Astrocyte (in vitro differentiated cells and primary cell): ENCODE measurements around the gene SLC44A1.

Experiments used
- EZH2 ChIP-seq: IDR thresholded peaks from 2 replicates; pipeline ENCODE4 v1.6.1; 2012; ENCODE audit warnings: mild to moderate bottlenecking, low read length, inconsistent platforms; ENCODE audit not compliant: insufficient read depth
- TF ChIP-seq, protein P1 (sequence below): IDR thresholded peaks from 2 replicates; pipeline ENCODE4 v1.5.1; 2011; ENCODE audit warnings: low read depth, mild to moderate bottlenecking, inconsistent platforms, low read length, moderate library complexity; ENCODE audit not compliant: insufficient read depth

DNA sequence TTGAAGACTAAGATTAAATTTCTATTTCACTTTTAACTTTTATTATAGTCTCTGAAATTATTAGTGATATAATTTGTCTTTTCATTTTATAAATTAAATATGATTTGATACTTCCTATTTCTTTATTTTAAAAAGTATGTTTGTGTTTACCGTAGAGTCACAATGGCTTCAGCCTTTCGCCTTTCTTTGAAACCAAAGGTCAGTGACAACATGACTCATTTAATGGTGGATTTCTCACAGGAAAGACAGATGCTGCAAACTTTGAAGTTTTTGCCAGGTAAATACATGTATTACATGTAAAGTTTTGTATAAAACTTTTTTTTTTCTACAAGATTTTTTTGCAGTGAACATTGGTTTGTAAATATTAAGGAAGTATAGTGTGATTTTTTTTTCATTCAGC lies 239.8 kb downstream of the SLC44A1 start:
- no peak for TF ChIP-seq EZH2
- TF ChIP-seq, protein P1, sequence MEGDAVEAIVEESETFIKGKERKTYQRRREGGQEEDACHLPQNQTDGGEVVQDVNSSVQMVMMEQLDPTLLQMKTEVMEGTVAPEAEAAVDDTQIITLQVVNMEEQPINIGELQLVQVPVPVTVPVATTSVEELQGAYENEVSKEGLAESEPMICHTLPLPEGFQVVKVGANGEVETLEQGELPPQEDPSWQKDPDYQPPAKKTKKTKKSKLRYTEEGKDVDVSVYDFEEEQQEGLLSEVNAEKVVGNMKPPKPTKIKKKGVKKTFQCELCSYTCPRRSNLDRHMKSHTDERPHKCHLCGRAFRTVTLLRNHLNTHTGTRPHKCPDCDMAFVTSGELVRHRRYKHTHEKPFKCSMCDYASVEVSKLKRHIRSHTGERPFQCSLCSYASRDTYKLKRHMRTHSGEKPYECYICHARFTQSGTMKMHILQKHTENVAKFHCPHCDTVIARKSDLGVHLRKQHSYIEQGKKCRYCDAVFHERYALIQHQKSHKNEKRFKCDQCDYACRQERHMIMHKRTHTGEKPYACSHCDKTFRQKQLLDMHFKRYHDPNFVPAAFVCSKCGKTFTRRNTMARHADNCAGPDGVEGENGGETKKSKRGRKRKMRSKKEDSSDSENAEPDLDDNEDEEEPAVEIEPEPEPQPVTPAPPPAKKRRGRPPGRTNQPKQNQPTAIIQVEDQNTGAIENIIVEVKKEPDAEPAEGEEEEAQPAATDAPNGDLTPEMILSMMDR, result no peak
